ENCODE results near the gene SMCP. TPM values are rescaled to one million over a fixed set of nuclear protein-coding genes. Genes with fewer than 3 reads are reported as not detected.
A peak's percentile ranks its signal among the peaks of the same experiment; 100 is the strongest.

Gene SMCP
- polyA plus RNA-seq, 1 experiment, result not detected

DNA sequence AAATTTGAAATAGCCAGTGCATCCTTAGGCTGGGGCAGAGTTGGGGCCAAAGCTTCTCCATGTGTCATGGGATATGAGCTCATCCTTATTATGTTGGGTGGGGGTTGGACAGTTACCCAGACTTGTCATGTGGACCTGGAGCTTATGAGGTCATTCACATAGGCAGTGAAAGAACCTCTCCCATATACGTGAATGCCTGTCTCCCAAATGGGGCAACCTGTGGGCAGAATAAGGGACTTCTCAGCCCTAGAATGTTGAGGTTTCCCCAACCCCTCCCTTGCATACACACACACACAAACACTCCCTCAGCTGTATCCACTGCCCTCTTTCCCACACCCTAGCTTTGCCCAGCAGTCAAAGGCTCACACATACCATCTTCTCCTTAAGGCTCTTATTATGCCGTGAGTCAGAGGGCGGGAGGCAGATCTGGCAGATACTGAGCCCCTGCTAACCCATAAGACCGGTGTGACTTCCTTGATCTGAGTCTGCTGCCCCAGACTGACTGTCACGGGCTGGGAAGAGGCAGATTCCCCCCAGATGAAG lies 28.0 kb downstream of the SMCP start:
- H3K4me3 ChIP-seq (ENCODE audit: low read depth, low read length), result no peak overlapping the region
- H3K36me3 ChIP-seq (ENCODE audit: control insufficient read depth, insufficient read depth, low read length), result no peaks in the 10 kb centered on the region
- peaks cover 4% of the 10 kb centered on the region; the same call in 1 of the 2 replicates for H3K27me3 ChIP-seq (ENCODE audit: control insufficient read depth, insufficient read depth, low read length)
- ChIA-PET CTCF (interaction anchor here (0.7 kb wide), 1 partner anchor 17 kb away, joined by 3 read pairs; no protein-coding TSS in a partner anchor), POLR2A (no interaction called here)
- peak; percentile 63 for DNase-seq (ENCODE audit: low read depth)
- TF ChIP-seq, protein P1, sequence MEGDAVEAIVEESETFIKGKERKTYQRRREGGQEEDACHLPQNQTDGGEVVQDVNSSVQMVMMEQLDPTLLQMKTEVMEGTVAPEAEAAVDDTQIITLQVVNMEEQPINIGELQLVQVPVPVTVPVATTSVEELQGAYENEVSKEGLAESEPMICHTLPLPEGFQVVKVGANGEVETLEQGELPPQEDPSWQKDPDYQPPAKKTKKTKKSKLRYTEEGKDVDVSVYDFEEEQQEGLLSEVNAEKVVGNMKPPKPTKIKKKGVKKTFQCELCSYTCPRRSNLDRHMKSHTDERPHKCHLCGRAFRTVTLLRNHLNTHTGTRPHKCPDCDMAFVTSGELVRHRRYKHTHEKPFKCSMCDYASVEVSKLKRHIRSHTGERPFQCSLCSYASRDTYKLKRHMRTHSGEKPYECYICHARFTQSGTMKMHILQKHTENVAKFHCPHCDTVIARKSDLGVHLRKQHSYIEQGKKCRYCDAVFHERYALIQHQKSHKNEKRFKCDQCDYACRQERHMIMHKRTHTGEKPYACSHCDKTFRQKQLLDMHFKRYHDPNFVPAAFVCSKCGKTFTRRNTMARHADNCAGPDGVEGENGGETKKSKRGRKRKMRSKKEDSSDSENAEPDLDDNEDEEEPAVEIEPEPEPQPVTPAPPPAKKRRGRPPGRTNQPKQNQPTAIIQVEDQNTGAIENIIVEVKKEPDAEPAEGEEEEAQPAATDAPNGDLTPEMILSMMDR (IDR thresholded peaks at IDR 0.05; ENCODE audit: insufficient read depth, low read depth, low read length), result no peak

DNA sequence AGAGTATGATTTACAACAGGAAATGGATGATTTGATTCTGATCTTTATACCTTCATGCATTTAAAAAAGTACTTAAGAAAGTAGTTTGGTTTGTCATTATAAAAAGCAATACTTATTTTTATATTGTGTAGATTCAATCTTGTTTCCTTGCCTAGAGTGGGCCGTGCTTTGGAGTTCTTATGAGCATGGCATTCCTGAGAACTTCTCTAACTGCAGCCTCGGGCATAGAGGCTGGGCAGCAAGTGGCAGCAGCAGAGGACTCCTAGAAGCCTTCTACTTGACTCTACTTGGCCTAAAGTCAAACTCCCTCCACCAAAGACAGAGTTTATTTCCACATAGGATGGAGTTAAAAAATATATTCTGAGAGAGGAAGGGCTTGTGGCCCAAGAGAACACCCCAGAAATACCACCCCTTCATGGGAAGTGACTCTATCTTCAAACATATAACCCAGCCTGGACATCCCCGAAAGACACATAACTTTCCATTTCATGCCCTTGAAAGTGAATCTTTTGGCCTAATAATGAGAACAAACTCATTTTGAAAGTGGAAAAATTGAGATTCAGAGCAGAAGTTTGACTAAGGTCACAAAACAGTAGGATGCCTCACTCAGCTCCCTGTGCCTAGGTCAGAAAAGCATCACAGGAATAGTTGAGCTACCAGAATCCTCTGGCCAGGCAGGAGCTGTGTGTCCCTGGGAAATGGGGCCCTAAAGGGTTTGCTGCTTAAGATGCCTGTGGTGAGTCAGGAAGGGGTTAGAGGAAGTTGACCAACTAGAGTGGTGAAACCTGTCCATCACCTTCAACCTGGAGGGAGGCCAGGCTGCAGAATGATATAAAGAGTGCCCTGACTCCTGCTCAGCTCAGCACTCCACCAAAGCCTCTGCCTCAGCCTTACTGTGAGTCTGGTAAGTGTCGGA lies 29.8 kb downstream of the SMCP start, which contains the start of gene IVL:
Gene IVL, plus strand, starts transcription at position 861 of the 916 bp plus-strand sequence. CDS start 1,252 bp downstream, outside the sequence.
- ChIA-PET CTCF (interaction anchor here (0.5 to 3.0 kb wide), 4 partner anchors 18 to 254 kb away, joined by 3 to 12 read pairs (median 8); no protein-coding TSS in a partner anchor), POLR2A (no interaction called here)
- Histone ChIP-seq H3K4me3 (ENCODE audit: low read depth, low read length) (no peak within 1 kb of the TSS), H3K27me3 (ENCODE audit: control insufficient read depth, insufficient read depth, low read length) (peaks cover 6% of the 10 kb centered on the region; the same call in 1 of the 2 replicates), H3K36me3 (ENCODE audit: control insufficient read depth, insufficient read depth, low read length) (no peaks in the 10 kb centered on the region)
- no peak for DNase-seq (ENCODE audit: low read depth)
- TF ChIP-seq, protein P1 (IDR thresholded peaks at IDR 0.05; ENCODE audit: insufficient read depth, low read depth, low read length), result no peak

DNA sequence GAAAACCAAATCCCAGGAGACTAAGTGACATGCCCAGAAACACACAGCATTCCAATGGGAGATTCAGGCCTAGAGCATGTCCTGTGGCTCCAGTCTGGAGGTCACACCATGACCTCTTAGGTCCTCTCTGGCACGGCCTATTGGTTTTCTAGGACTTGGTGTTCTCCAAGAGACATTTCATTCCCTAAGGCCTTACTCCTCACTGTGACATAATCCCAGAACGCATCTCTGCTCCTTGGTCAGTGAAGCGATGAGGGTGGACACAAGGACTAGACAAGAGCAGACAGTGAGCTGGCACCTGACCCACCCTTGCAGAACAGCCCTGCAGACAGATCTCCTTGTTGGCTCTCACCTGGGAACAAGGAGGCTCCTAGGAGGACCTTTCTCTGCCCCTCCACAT lies 31.1 kb downstream of the SMCP start:
- POLR2A ChIA-PET, result no interaction called here
- H3K36me3 ChIP-seq (ENCODE audit: control insufficient read depth, insufficient read depth, low read length), result no peaks in the 10 kb centered on the region
- TF ChIP-seq, protein P1 (IDR thresholded peaks at IDR 0.05; ENCODE audit: insufficient read depth, low read depth, low read length), result no peak
- H3K27me3 ChIP-seq (ENCODE audit: control insufficient read depth, insufficient read depth, low read length), result peaks cover 6% of the 10 kb centered on the region; the same call in 1 of the 2 replicates
- no peak for DNase-seq (ENCODE audit: low read depth)
- CTCF ChIA-PET, result interaction anchor here (2.5 to 3.0 kb wide), 2 partner anchors 17 to 39 kb away, joined by 11 to 12 read pairs; no protein-coding TSS in a partner anchor
- H3K4me3 ChIP-seq (ENCODE audit: low read depth, low read length), result no peak overlapping the region

DNA sequence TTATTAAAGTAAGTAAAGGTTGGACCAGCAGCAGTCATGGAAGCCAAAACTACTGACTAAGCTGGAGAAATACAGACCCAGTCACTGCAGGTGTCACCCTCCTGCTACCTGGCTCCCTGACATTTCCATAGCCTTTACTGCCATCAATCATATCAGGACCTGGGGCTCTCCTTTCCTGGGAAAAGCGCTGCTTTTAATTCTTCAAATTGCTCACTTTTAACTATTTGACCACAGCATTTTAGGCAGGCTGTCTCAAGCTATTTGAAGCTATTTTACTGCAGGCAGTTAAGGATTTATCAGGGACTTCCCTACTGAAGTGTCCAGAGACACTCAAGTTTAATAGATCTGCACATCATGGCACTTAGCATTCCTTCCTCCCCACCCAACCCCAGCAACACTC lies 34.3 kb downstream of the SMCP start:
- DNase-seq (ENCODE audit: low read depth), result no peak
- H3K36me3 ChIP-seq (ENCODE audit: control insufficient read depth, insufficient read depth, low read length), result no peaks in the 10 kb centered on the region
- ChIA-PET CTCF (interaction anchor here (1.0 to 1.5 kb wide), 2 partner anchors 21 to 42 kb away, joined by 3 read pairs; no protein-coding TSS in a partner anchor), POLR2A (no interaction called here)
- TF ChIP-seq, protein P1 (IDR thresholded peaks at IDR 0.05; ENCODE audit: insufficient read depth, low read depth, low read length), result no peak
- H3K4me3 ChIP-seq (ENCODE audit: low read depth, low read length), result no peak overlapping the region
- peaks cover 6% of the 10 kb centered on the region; the same call in 1 of the 2 replicates for H3K27me3 ChIP-seq (ENCODE audit: control insufficient read depth, insufficient read depth, low read length)

DNA sequence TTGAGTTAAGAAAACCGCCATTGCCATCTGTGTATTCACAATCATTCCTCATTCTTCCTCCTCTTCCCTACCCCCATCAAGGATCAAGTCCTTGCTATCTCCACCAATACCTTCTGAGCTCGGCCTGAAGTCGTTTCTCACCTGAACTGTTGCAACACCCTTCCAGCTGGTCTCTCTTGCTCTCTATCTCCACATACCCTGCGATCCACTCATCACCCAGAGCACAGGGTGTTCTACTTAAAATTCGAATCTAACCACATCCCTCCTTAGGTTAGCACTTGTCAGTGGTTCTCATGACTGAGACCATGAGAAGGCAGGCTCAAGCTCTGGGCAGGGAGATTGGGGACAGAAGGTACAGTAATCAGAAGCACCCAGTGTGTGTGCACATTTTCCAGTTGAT lies 34.8 kb downstream of the SMCP start:
- H3K36me3 ChIP-seq (ENCODE audit: control insufficient read depth, insufficient read depth, low read length), result no peaks in the 10 kb centered on the region
- CTCF ChIA-PET, result interaction anchor here (1.0 to 1.5 kb wide), 2 partner anchors 21 to 42 kb away, joined by 3 read pairs; no protein-coding TSS in a partner anchor
- TF ChIP-seq, protein P1 (IDR thresholded peaks at IDR 0.05; ENCODE audit: insufficient read depth, low read depth, low read length), result no peak
- H3K4me3 ChIP-seq (ENCODE audit: low read depth, low read length), result no peak overlapping the region
- peaks cover 6% of the 10 kb centered on the region; the same call in 1 of the 2 replicates for H3K27me3 ChIP-seq (ENCODE audit: control insufficient read depth, insufficient read depth, low read length)
- DNase-seq (ENCODE audit: low read depth), result no peak
- POLR2A ChIA-PET, result no interaction called here
